Measurements from ENCODE around the gene AK4.

DNA sequence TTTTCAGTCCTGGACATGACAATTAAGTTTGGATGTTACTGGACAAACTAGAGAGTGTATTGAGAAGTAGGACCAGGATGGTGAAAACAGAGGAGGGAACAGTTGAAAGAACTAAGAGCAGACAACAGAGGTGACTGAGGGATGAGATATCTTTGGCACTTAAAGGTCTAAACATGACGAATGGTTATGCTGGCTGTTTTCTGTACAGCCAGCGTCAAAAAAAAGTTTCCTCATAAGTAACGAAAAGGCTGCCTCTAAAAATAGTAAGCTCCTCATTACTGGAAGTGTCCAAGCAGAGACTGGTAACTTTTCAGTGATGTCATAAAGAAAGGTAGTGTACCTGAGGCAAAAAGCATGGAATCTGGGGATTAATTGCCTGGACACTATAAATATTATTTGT lies 35.2 kb upstream of the AK4 start:
- TF ChIP-seq, protein P1, sequence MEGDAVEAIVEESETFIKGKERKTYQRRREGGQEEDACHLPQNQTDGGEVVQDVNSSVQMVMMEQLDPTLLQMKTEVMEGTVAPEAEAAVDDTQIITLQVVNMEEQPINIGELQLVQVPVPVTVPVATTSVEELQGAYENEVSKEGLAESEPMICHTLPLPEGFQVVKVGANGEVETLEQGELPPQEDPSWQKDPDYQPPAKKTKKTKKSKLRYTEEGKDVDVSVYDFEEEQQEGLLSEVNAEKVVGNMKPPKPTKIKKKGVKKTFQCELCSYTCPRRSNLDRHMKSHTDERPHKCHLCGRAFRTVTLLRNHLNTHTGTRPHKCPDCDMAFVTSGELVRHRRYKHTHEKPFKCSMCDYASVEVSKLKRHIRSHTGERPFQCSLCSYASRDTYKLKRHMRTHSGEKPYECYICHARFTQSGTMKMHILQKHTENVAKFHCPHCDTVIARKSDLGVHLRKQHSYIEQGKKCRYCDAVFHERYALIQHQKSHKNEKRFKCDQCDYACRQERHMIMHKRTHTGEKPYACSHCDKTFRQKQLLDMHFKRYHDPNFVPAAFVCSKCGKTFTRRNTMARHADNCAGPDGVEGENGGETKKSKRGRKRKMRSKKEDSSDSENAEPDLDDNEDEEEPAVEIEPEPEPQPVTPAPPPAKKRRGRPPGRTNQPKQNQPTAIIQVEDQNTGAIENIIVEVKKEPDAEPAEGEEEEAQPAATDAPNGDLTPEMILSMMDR (IDR thresholded peaks at IDR 0.05), result no peak
- TF ChIP-seq POLR2A (IDR thresholded peaks at IDR 0.05), result no peak
